Measurements from ENCODE around the gene ZNF497.
"Not testable (repeated sequence)": the region's sequence is repeated elsewhere in the genome, so short reads cannot be mapped to it uniquely, and the experiment has no call there.

ZNF497 gene

DNA sequence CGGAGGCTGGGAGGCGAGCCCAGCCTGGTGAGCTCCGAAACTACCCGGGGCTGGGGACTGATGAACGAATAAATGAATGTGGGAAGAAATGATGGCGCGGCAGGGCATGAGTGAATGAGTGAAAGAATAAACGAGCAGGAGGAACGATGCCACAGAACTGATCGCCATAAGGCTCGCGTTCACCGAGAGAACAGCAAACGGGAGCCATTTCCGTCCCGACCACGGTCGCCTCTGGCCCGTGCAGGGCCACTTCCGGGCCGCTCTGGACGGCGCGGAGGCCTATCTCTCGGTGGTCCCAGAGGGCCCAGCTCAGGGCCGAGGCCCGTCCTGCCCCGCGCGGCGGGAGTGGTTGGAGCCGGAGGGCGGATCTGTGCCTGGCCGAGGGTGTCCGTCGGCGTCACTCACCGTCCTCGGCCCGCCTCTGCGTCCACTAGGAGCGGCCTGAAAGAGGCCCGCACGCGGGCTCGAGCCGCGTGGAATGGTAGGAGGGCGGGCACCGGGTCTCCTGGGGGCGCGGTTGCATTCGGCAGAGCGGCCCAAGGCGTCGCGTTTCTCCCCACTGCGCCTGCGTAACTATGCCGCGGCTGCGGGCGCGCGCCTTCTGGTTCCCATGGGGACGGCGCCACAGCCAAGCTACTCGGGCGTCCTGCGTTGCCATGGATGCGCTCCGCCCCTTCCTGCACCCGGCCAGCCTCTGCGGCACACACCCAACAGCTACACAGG lies at the start of gene ZNF497:
TSS of gene ZNF497 (minus strand) at position 480 of the 723 bp plus-strand sequence. CDS start 5,116 bp downstream, outside the sequence.
- DNase-seq (ENCODE audit: low read depth in 2 of 2): peak; percentile 91 to 96

- no peak for DNase-seq (ENCODE audit: low read depth in 2 of 2)
Measured at GRCh38 chr19:58409010-58409790, 46.6 kb upstream of the ZNF497 start.

DNA sequence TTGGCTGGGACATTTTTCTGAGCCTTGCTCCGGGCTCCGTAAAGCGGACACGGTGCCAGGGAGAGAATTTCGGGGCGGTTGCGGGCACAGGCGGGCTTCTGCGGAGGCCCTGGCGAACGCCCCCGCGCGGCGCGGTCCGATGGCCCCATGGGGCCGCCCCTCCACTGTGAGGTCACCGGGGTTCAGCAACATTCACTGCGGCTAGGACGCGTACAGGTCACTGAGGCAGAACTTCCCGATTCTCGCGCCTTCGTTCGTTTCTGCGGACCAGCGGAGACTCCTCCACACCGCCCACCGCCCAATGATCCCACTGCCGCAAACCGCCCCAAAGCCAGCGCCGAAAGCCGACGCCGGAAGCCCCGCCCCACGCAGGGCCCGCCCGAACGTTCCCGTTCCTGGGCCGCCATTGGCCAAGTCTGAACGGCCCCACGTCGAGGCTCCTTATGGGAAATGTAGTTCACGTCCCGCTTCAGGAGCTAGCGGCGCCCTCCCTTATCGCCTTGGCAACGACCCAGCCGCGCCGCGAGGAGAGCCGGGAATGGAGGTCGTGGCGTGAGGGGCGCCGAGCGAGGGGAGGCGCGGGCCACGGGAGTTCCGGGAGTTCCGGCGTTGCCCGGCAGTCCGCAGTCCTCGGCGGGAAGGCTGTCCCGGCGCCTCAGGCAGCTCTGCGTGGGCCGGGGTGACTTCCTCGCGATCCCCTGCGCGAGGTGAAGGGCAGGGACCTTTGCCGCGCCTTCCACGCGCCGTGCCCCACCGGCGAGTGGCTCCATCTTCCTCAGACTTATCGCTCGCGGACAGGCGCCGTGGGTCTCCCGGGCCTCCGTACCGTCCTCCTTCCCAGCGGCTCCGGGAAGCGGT lies 45.8 kb upstream of the ZNF497 start, which contains the start of gene ZNF584:
TSS of gene ZNF584 (plus strand) at position 498 of the 858 bp plus-strand sequence. CDS start 499 bp downstream, outside the sequence.
- DNase-seq (ENCODE audit: low read depth in 2 of 2): peak; percentile 90 to 95

GRCh38 chr19:58407658-58408151 lies 45.2 kb upstream of the ZNF497 start:
- no peak for DNase-seq (ENCODE audit: low read depth in 2 of 2)

- no peak for DNase-seq (ENCODE audit: low read depth in 2 of 2)
Measured at GRCh38 chr19:58406818-58407657, 44.5 kb upstream of the ZNF497 start.

DNA sequence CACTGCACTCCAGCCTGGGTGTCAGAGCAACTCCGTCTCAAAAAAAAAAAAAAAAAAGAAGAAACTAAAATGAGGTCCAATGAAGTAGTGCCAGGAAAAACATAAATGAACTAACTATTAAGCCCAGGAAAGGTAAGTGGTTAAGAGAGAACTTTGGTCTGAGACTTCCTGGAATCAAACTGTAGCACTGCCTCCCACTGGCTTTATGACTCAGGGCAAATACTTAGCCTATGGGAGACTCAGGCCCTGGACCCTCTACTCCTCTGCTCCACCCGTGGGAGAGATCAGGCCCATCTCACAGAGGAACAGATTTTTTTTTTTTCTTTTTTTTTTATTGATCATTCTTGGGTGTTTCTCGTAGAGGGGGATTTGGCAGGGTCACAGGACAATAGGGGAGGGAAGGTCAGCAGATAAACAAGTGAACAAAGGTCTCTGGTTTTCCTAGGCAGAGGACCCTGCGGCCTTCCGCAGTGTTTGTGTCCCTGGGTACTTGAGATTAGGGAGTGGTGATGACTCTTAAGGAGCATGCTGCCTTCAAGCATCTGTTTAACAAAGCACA lies 41.4 kb upstream of the ZNF497 start:
- not testable (repeated sequence) for DNase-seq (ENCODE audit: low read depth in 2 of 2)

DNA sequence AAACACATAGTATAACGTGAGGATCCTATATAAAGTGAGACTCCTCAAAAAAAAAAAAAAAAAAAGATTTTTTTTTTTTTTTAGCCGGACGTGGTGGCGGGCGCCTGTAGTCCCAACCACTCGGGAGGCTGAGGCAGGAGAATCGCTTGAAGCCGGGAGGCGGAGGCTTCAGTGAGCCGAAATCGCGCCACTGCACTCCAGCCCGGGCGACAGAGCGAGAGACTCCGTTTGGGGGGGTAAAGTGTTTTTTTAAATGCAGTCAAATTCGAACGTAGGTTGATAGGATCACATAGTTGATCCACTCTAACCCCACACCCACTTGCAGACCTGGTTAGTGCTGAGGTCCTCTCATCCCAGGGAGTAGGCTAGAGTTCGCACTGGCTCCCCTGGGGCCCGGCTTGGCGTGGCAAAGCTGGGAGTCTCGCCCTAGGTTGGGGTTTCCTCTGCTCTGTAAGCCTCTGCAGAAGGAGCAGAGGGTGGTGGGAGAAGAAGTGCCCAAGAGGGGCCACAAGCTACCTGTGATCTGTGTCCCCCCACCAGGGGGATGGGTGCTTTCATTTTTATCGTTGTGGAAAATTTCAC lies 39.4 kb upstream of the ZNF497 start:
- no peak for DNase-seq (ENCODE audit: low read depth in 2 of 2)

DNA sequence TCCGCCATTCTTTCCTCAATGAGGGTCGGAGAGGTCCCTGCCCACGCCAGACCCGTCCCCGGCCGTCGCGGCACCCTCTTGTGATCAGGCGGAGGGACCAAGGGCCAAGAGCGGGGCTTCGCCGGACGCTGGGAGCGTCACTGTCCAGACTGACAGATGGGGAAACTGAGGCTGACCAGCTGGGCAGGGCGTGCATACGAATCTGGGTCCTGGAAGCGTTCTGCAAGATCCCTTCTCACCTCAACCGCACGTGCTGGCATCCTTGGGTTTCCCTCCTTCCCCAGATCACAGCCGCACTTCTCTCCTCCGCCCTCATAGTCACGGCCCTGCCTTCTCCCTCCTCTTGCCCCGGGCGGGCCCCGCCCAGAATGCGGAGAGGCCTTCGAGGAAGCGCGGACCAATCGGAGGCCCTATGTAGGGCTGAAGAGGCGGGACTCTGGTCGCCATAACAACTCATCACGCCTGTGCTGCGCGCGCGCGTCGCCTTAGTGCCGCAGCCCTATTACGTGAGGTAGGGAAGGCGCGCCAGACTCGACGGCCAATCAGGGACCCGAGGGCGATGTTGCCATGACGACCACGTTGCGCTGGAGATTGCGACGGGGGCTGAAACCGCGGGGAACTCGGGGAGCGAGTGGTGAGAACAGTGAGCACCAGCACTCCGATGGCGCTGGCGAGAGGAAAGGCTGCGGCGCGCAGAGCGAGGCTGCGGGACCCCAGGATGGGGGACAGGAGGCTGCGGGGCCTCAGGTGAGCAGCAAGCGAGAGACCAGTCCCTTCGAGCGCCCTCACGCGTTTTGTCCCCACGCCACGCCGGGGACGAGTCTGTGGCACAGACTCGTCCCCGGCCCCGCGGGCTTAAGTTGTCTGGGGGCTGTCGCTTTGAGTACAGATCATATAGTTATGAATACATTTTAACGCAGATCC lies 38.6 kb upstream of the ZNF497 start:
- DNase-seq (ENCODE audit: low read depth in 2 of 2): peak; percentile 99

DNA sequence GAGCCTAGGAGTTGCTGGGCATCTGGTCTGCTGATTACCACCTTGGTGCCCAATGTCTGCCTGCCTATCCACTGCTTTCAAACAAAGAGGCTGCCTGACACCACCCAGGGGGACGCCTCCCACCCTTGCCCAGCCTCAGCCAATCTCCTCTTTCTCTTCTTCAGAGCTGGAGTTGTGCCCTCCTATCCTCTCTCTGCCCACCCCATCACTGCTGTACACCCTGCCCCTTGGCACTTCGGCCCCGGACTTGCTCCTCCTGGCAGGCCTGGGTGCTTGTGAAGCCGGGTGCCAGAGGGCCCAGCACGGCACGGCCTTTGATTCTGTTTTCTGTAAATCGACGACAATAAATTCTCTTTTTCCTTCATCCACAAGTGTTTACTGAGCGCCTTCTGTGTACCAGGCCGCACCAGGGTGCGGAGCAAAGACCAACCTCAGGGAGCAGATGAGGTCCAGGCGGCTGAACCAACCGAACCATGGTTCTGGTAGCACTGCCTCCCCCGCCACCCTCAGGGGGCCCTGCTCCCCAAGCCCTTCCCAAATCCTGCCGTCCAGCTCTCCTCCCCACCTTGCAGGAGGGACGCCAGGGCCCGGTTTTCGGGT lies 37.9 kb upstream of the ZNF497 start:
- DNase-seq (ENCODE audit: low read depth in 2 of 2): no peak

GRCh38 chr19:58399903-58400302 lies 37.4 kb upstream of the ZNF497 start:
- DNase-seq (ENCODE audit: low read depth in 2 of 2): no peak

DNA sequence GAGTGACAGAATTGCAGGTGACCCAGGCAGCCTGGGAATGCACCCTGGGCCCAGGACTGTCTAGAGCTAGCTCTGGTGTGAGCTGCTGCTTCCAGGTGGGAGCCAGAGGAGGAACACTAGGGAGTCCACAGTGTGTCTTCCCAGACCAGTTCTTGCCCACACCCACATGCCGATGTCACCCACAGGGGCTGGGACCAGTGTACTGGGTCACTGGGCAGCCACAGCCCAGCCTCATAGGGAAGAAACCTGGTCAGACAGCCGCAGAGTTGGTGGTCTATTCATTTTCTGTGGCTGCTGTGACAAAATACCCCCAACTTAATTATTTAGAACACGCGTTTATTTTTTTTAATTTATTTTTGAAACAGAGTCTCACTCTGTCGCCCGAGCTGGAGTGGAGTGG lies 36.0 kb upstream of the ZNF497 start:
- no peak for DNase-seq (ENCODE audit: low read depth in 2 of 2)

- DNase-seq (ENCODE audit: low read depth in 2 of 2): no peak
Measured at GRCh38 chr19:58398087-58398486, 35.5 kb upstream of the ZNF497 start.

DNA sequence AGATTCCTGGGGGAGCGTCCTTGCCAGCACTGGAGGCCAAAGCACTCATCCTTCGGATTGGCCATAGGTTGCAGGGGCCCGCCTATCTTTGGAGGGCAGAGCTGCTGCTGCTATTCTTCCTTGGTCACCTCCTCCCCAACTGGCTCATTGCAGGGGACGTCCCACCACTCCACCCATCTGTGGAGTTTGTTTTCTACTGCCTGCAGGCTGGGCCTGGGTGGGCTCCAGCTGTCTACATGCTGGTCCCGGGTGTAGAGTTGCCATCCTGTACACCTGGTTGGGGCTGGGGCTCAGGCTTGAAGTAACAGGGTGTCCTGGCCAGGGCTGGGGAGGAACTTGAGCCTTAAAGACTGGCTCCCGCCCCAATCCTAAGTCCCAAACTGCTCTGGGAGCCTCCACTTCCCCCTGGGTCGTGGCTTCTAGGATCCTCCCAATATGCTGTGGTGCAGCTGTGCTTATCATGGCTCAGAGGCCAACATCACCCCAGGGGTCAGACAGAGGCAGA lies 35.0 kb upstream of the ZNF497 start:
- no peak for DNase-seq (ENCODE audit: low read depth in 2 of 2)

- no peak for DNase-seq (ENCODE audit: low read depth in 2 of 2)
Measured at GRCh38 chr19:58396691-58397532, 34.4 kb upstream of the ZNF497 start.

DNA sequence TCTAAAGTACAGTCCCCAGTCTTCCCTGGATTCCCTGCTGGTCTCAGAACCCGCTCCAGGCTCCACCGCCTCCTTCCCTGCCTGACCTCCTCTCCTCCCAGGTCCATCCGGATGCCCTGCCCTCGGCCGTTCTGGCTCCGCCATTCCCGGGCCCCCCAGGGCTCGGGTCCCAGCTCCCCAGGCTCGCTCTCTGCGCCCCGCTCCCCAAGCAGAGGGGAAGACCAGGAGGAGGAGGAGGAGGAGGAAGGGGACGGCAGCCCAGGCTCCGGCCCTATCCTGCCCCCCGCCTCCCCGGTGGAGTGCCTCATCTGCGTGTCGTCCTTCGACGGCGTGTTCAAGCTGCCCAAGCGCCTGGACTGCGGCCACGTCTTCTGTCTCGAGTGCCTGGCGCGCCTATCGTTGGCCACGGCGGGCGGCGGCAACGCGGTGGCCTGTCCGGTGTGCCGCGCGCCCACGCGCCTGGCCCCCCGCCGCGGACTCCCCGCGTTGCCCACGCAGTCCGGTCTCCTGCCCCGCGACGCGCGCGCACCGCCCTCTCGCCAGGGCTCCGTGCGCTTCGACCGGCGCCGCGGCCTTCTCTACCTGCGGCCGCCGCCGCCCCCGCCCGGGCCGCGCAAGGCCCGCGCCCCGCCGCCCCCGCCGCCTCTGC lies 33.6 kb upstream of the ZNF497 start:
- no peak for DNase-seq (ENCODE audit: low read depth in 2 of 2)

- DNase-seq (ENCODE audit: low read depth in 2 of 2): no peak
Measured at GRCh38 chr19:58395220-58395978, 32.8 kb upstream of the ZNF497 start, which contains the start of gene RNF225. Gene RNF225 (plus strand): TSS chr19:58395656. CDS start chr19:58396090, 434 bp downstream.
